CD14-positive monocyte (primary cell): ENCODE data around the gene TLR10. TPM values are rescaled to one million over a fixed set of nuclear protein-coding genes. Genes with fewer than 3 reads are reported as not detected.
A peak's percentile ranks its signal among the peaks of the same experiment; 100 is the strongest.

Experiments used
- DNase-seq, 3 donors: peaks; one replicate each; pipeline ENCODE4 v3.0.0-alpha.2; 2011 to 2022
- H2AFZ ChIP-seq: 2 replicates; pipeline ENCODE4 v1.6.0; 2012; ENCODE audit warnings: mild to moderate bottlenecking, low read depth, low read length, inconsistent platforms; ENCODE audit not compliant: insufficient read depth, poor library complexity, severe bottlenecking
- H3K27ac ChIP-seq, 2 donors: 1 replicate in 1 of 2; 2 replicates in 1 of 2; pipeline ENCODE4 v1.5.1; 2012 to 2013; ENCODE audit warnings: low read length in 2 of 2, control low read depth in 1 of 2, inconsistent platforms in 1 of 2, low read depth in 1 of 2, mild to moderate bottlenecking in 1 of 2
- H3K27me3 ChIP-seq, 2 donors: one replicate each; pipeline versions ENCODE4 v1.6.0 to v1.6.1; 2011 to 2013; ENCODE audit warnings: low read length in 2 of 2; ENCODE audit not compliant: control insufficient read depth in 2 of 2, insufficient read depth in 2 of 2
- H3K36me3 ChIP-seq, 2 donors: replicated peaks in 1 of 2; 1 replicate in 1 of 2; 2 replicates in 1 of 2; pipeline versions ENCODE4 v1.5.1 to v1.6.1; 2012 to 2013; ENCODE audit warnings: low read length in 2 of 2, control low read depth in 1 of 2, inconsistent platforms in 1 of 2, mild to moderate bottlenecking in 1 of 2; ENCODE audit not compliant: insufficient read depth in 2 of 2, control insufficient read depth in 1 of 2
- H3K4me1 ChIP-seq, 2 donors: 1 replicate in 1 of 2; 2 replicates in 1 of 2; pipeline versions ENCODE4 v1.5.1 to v1.6.1; 2012 to 2013; ENCODE audit warnings: low read length in 2 of 2, control low read depth in 1 of 2, inconsistent platforms in 1 of 2, mild to moderate bottlenecking in 1 of 2, moderate library complexity in 1 of 2; ENCODE audit not compliant: insufficient read depth in 2 of 2, control insufficient read depth in 1 of 2
- H3K4me2 ChIP-seq: replicated peaks from 2 replicates; pipeline ENCODE3; 2012; ENCODE audit warnings: low read length, moderate library complexity, mild to moderate bottlenecking; ENCODE audit not compliant: poor library complexity, severe bottlenecking; ENCODE audit errors: extremely low read depth
- H3K4me3 ChIP-seq, 3 experiments: fragments of 200-600 bp in 1 of 3; sonication (generic) in 1 of 3; replicated peaks in 1 of 3; 1 replicate in 2 of 3; 2 replicates in 1 of 3; pipeline ENCODE4 v1.5.1; 2011 to 2013; ENCODE audit warnings: low read length in 3 of 3, mild to moderate bottlenecking in 3 of 3, control low read depth in 2 of 3, low read depth in 2 of 3, inconsistent platforms in 1 of 3, moderate library complexity in 1 of 3
- H3K79me2 ChIP-seq: 2 replicates; pipeline ENCODE4 v1.6.0; 2012; ENCODE audit warnings: mild to moderate bottlenecking, control low read depth, inconsistent platforms, low read length, moderate library complexity; ENCODE audit not compliant: insufficient read depth
- H3K9ac ChIP-seq: 2 replicates; pipeline ENCODE4 v1.6.0; 2017; ENCODE audit warnings: low read length, mild to moderate bottlenecking; ENCODE audit not compliant: insufficient read depth, poor library complexity, severe bottlenecking
- H3K9me3 ChIP-seq, 2 donors: replicated peaks in 1 of 2; 1 replicate in 1 of 2; 2 replicates in 1 of 2; pipeline versions ENCODE4 v1.5.1 to v1.6.1; 2012 to 2013; ENCODE audit warnings: low read length in 2 of 2, control low read depth in 1 of 2; ENCODE audit not compliant: control insufficient read depth in 1 of 2, insufficient read depth in 1 of 2
- H4K20me1 ChIP-seq: 2 replicates; pipeline ENCODE4 v1.6.0; 2012; ENCODE audit warnings: mild to moderate bottlenecking, low read length, control low read depth, moderate library complexity; ENCODE audit not compliant: insufficient read depth
- H3K27ac Mint-ChIP-seq, 7 donors: one replicate each; pipeline ENCODE4 v1.8.0; 2020; ENCODE audit warnings: mild to moderate bottlenecking in 7 of 7, mixed read lengths in 7 of 7, moderate library complexity in 6 of 7, inconsistent platforms in 2 of 7
- H3K27me3 Mint-ChIP-seq, 3 donors: one replicate each; pipeline ENCODE4 v1.8.0; 2021 to 2022; ENCODE audit warnings: low read depth in 3 of 3, mild to moderate bottlenecking in 3 of 3, mixed read lengths in 3 of 3, moderate library complexity in 3 of 3, inconsistent platforms in 1 of 3
- H3K36me3 Mint-ChIP-seq, 2 donors: one replicate each; pipeline ENCODE4 v1.8.0; 2020; ENCODE audit warnings: mixed read lengths in 2 of 2, inconsistent platforms in 1 of 2, mild to moderate bottlenecking in 1 of 2
- H3K4me1 Mint-ChIP-seq: one replicate; pipeline ENCODE4 v1.8.0; 2020; ENCODE audit warnings: mild to moderate bottlenecking, mixed read lengths
- H3K4me3 Mint-ChIP-seq, 2 donors: one replicate each; pipeline ENCODE4 v1.8.0; 2020; ENCODE audit warnings: mild to moderate bottlenecking in 2 of 2, mixed read lengths in 2 of 2, moderate library complexity in 1 of 2
- H3K9me3 Mint-ChIP-seq, 7 donors: one replicate each; pipeline ENCODE4 v1.8.0; 2020 to 2022; ENCODE audit warnings: mixed read lengths in 7 of 7, mild to moderate bottlenecking in 6 of 7, moderate library complexity in 6 of 7, inconsistent platforms in 2 of 7
- WGBS: methylation state at CpG from one replicate; pipeline ENCODE4 v1.1.5; 2013; ENCODE audit warnings: missing lambda C conversion rate; ENCODE audit not compliant: insufficient coverage; 5-methylcytosine and 5-hydroxymethylcytosine counted together
- intact Hi-C, 2 donors: fragments of 100-400 bp; cut with micrococcal nuclease; formaldehyde crosslinking; loops; one replicate each; pipeline versions ENCODE4 v1.15.0 to v1.15.1; 2023
- polyA plus RNA-seq, 3 donors: library from polyadenylated mRNA; depleted of rRNA in 1 of 3; unstranded in 2 of 3; stranded (reverse) in 1 of 3; fragments of 300-500 nt in 2 of 3; fragments of >200 nt in 1 of 3; fragmentation: Illumina TruSeq in 2 of 3; gene quantifications; 1 replicate in 2 of 3; 2 replicates in 1 of 3; pipeline ENCODE4 v1.2.3, GENCODE V29; 2012 to 2021
- TF ChIP-seq, protein P1 (sequence below): fragments of 200-600 bp; IDR thresholded peaks from one replicate; pipeline ENCODE4 v1.8.0; 2022; ENCODE audit warnings: antibody characterized with exemption, mild to moderate bottlenecking

Gene TLR10
- polyA plus RNA-seq, 3 donors = 1.1 to 1.2 (median 1.1) TPM

DNA sequence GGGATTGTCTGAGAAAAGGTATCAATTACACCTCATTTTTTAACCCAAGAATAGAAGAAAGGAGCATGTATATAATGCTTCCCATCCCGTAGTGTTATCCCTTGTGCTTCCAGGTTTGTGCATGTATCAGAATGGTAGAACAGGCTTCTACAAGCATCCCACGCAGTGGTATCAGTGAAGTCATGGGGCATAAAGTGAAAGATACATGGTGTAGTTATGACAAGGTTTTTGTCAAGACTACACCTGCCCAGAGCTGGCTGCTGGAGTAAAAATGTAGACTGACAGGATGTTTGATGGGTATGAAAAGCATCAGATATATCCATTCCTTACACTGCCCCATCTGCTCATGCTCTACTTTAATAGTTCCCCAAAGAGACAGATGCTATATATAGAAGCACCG is 12.3 kb upstream of the TLR10 start:
- no peak for DNase-seq
- peaks cover 47 to 72% of the 10 kb centered on the region in 2 donors for H3K4me1 ChIP-seq
- no peak overlapping the region for H2AFZ ChIP-seq
- peaks cover 62% of the 10 kb centered on the region for H3K4me1 Mint-ChIP-seq
- intact Hi-C loops = no loop called here
- H3K79me2 ChIP-seq = peaks cover 74% of the 10 kb centered on the region
- peak overlapping the region in 2 of 7 donors; percentile 16 to 51 for H3K27ac Mint-ChIP-seq
- no peak overlapping the region for H3K9ac ChIP-seq
- 63% methylated on average over 1 of the region's 3 CpGs for WGBS
- no peak overlapping the region for H3K4me3 Mint-ChIP-seq
- H3K27me3 ChIP-seq = no peaks in the 10 kb centered on the region
- no peak overlapping the region for H3K4me3 ChIP-seq
- H3K36me3 Mint-ChIP-seq = peaks cover 58 to 61% of the 10 kb centered on the region in 2 donors
- peaks cover 3 to 45% of the 10 kb centered on the region in 2 donors for H3K9me3 ChIP-seq
- H3K4me2 ChIP-seq = no peak overlapping the region
- H3K27ac ChIP-seq = peak overlapping the region in 1 of 2 donors; percentile 45
- peaks cover 9 to 29% (median 14%) of the 10 kb centered on the region in 7 donors for H3K9me3 Mint-ChIP-seq
- H3K36me3 ChIP-seq = peaks cover 26 to 51% of the 10 kb centered on the region in 2 donors
- peaks cover 0 to 2% (median 0%) of the 10 kb centered on the region in 3 donors for H3K27me3 Mint-ChIP-seq
- TF ChIP-seq, protein P1, sequence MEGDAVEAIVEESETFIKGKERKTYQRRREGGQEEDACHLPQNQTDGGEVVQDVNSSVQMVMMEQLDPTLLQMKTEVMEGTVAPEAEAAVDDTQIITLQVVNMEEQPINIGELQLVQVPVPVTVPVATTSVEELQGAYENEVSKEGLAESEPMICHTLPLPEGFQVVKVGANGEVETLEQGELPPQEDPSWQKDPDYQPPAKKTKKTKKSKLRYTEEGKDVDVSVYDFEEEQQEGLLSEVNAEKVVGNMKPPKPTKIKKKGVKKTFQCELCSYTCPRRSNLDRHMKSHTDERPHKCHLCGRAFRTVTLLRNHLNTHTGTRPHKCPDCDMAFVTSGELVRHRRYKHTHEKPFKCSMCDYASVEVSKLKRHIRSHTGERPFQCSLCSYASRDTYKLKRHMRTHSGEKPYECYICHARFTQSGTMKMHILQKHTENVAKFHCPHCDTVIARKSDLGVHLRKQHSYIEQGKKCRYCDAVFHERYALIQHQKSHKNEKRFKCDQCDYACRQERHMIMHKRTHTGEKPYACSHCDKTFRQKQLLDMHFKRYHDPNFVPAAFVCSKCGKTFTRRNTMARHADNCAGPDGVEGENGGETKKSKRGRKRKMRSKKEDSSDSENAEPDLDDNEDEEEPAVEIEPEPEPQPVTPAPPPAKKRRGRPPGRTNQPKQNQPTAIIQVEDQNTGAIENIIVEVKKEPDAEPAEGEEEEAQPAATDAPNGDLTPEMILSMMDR = no peak
- peaks cover 33% of the 10 kb centered on the region for H4K20me1 ChIP-seq

DNA sequence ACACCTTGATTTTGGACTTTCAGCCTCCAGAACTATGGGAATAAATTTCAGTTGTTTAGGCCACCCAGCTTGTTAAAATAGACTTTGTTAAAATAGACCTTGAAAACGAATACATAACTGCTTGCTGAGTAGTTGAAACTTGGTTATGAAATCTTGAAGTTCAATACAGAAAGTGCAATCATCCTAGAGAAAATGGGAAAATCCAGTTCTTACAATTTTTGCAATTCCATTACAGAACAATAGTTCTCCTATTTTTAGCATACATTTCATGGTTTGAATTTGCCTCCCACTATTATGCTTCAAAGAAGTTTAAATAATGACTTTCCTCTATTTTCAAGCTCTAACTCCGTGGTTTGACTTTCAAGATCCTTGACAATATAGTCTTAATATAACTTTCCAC is 11.3 kb upstream of the TLR10 start:
- intact Hi-C loops = no loop called here
- TF ChIP-seq, protein P1 = no peak
- Mint-ChIP-seq H3K27ac (peak overlapping the region in 5 of 7 donors; percentile 10 to 79 (median 58)), H3K4me1 (peaks cover 59% of the 10 kb centered on the region), H3K4me3 (no peak overlapping the region), H3K27me3 (peaks cover 0 to 2% (median 0%) of the 10 kb centered on the region in 3 donors), H3K36me3 (peaks cover 47 to 56% of the 10 kb centered on the region in 2 donors), H3K9me3 (peaks cover 10 to 20% (median 12%) of the 10 kb centered on the region in 7 donors)
- Histone ChIP-seq H3K4me3 (no peak overlapping the region), H3K9me3 (peaks cover 3 to 35% of the 10 kb centered on the region in 2 donors), H3K27ac (peak overlapping the region in 1 of 2 donors; percentile 68), H3K79me2 (peaks cover 63% of the 10 kb centered on the region), H3K4me2 (no peak overlapping the region), H4K20me1 (peaks cover 23% of the 10 kb centered on the region), H3K4me1 (peaks cover 50 to 71% of the 10 kb centered on the region in 2 donors), H3K36me3 (peaks cover 16 to 41% of the 10 kb centered on the region in 2 donors), H2AFZ (no peak overlapping the region), H3K27me3 (no peaks in the 10 kb centered on the region), H3K9ac (no peak overlapping the region)
- WGBS = no CpG with 5 or more reads among the region's 2 CpGs
- no peak for DNase-seq
